ENCODE results near the gene FAM135A.

GRCh38 chr6:70415660-70416059, 2.4 kb downstream of the FAM135A start:
- TF ChIP-seq CTCF (IDR thresholded peaks at IDR 0.05; ENCODE audit: low read length) (no peak), EZH2phosphoT487 (IDR thresholded peaks at IDR 0.05; ENCODE audit: low read length) (no peak)
